Neural cell (in vitro differentiated cells): ENCODE data around the gene GPR63. TPM values are rescaled to one million over a fixed set of nuclear protein-coding genes. Genes with fewer than 3 reads are reported as not detected.
"Not testable (repeated sequence)": the region's sequence is repeated elsewhere in the genome, so short reads cannot be mapped to it uniquely, and the experiment has no call there.

ENCODE experiments used
- H2AFZ ChIP-seq: fragments of 200-600, 300-800 bp; sonication (generic), shearing (Covaris generic); 2 replicates; pipeline ENCODE4 v1.6.0; 2014; ENCODE audit warnings: low read depth, mild to moderate bottlenecking, antibody characterized with exemption, low read length, moderate library complexity
- H3F3A ChIP-seq: fragments of 200-600 bp; shearing (Covaris generic); 2 replicates; pipeline ENCODE4 v1.6.1; 2016; ENCODE audit warnings: mild to moderate bottlenecking, moderate library complexity, mixed read lengths, antibody characterized with exemption, low read length; ENCODE audit not compliant: insufficient read depth, poor library complexity, severe bottlenecking
- H3K27ac ChIP-seq: fragments of 200-600, 300-800 bp; sonication (generic), shearing (Covaris generic); 2 replicates; pipeline ENCODE4 v1.5.1; 2014; ENCODE audit warnings: mild to moderate bottlenecking, low read length, moderate library complexity
- H3K27me3 ChIP-seq: fragments of 300-800, 200-600 bp; sonication (generic), shearing (Covaris generic); 2 replicates; pipeline ENCODE4 v1.6.0; 2014; ENCODE audit warnings: mild to moderate bottlenecking, low read depth, low read length, moderate library complexity; ENCODE audit not compliant: insufficient read depth
- H3K36me3 ChIP-seq: fragments of 300-800, 200-600 bp; sonication (generic), shearing (Covaris generic); 2 replicates; pipeline ENCODE4 v1.5.1; 2014; ENCODE audit warnings: mild to moderate bottlenecking, antibody characterized with exemption, low read length, moderate library complexity; ENCODE audit not compliant: insufficient read depth
- H3K4me2 ChIP-seq: fragments of 300-800, 200-600 bp; sonication (generic), shearing (Covaris generic); 2 replicates; pipeline ENCODE4 v1.6.0; 2014; ENCODE audit warnings: mild to moderate bottlenecking, low read length
- H3K4me3 ChIP-seq: fragments of 300-800, 200-600 bp; sonication (generic), shearing (Covaris generic); 2 replicates; pipeline ENCODE4 v1.5.1; 2014; ENCODE audit warnings: mild to moderate bottlenecking, low read length, moderate library complexity
- H3K79me2 ChIP-seq: fragments of 200-600 bp; shearing (Covaris generic); replicated peaks from 2 replicates; pipeline ENCODE4 v1.6.0; 2014; ENCODE audit warnings: mild to moderate bottlenecking, low read length, moderate library complexity; ENCODE audit not compliant: insufficient read depth
- H3K9ac ChIP-seq: fragments of 300-800, 200-600 bp; sonication (generic), shearing (Covaris generic); 2 replicates; pipeline ENCODE4 v1.6.1; 2016; ENCODE audit warnings: mild to moderate bottlenecking, low read length, mixed read lengths
- H3K9me2 ChIP-seq: fragments of 200-600 bp; shearing (Covaris generic); 2 replicates; pipeline ENCODE4 v1.6.1; 2016; ENCODE audit warnings: mild to moderate bottlenecking, low read length, mixed read lengths; ENCODE audit not compliant: insufficient read depth
- H3K9me3 ChIP-seq: fragments of 200-600, 300-800 bp; sonication (generic), shearing (Covaris generic); 2 replicates; pipeline ENCODE4 v1.6.1; 2016; ENCODE audit warnings: mild to moderate bottlenecking, mixed run types, low read length, moderate library complexity, mixed read lengths
- H4K20me1 ChIP-seq: fragments of 200-600 bp; shearing (Covaris generic); 2 replicates; pipeline ENCODE4 v1.6.1; 2016; ENCODE audit warnings: mild to moderate bottlenecking, mixed run types; ENCODE audit not compliant: insufficient read depth
- EP300 ChIP-seq: fragments of 450-650 bp; conservative IDR thresholded peaks from 2 replicates; pipeline ENCODE4 v1.6.1; 2014; ENCODE audit warnings: antibody characterized with exemption, mild to moderate bottlenecking, moderate library complexity; ENCODE audit not compliant: poor library complexity, severe bottlenecking
- EZH2 ChIP-seq: fragments of 200-600, 300-800 bp; shearing (Covaris generic), sonication (generic); IDR thresholded peaks from 2 replicates; pipeline ENCODE4 v1.6.1; 2014; ENCODE audit warnings: antibody characterized with exemption, low read length, borderline replicate concordance, mild to moderate bottlenecking; ENCODE audit not compliant: insufficient read depth, poor library complexity, severe bottlenecking
- MXI1 ChIP-seq: fragments of 450-650 bp; conservative IDR thresholded peaks from 2 replicates; pipeline ENCODE4 v1.6.1; 2014; ENCODE audit warnings: antibody characterized with exemption, mild to moderate bottlenecking; ENCODE audit not compliant: poor library complexity, severe bottlenecking
- POLR2AphosphoS5 ChIP-seq: IDR thresholded peaks from 2 replicates; pipeline ENCODE4 v1.6.1; 2012
- RAD21 ChIP-seq: fragments of 450-650 bp; conservative IDR thresholded peaks from 2 replicates; pipeline ENCODE4 v1.6.1; 2014; ENCODE audit warnings: antibody characterized with exemption, mild to moderate bottlenecking, moderate library complexity
- SMC3 ChIP-seq: fragments of 450-650 bp; conservative IDR thresholded peaks from 2 replicates; pipeline ENCODE4 v1.6.1; 2014; ENCODE audit warnings: antibody characterized with exemption, mild to moderate bottlenecking, moderate library complexity; ENCODE audit not compliant: poor library complexity
- TAF1 ChIP-seq: IDR thresholded peaks from 2 replicates; pipeline ENCODE4 v1.6.1; 2012; ENCODE audit warnings: low read depth
- polyA minus RNA-seq: library from RNA; depleted of rRNA, polyadenylated mRNA; stranded (reverse); fragments of >200 nt; gene quantifications from 2 replicates; pipeline ENCODE4 v1.2.3, GENCODE V29; 2014
- polyA plus RNA-seq: library from polyadenylated mRNA; depleted of rRNA; stranded (reverse); fragments of >200 nt; gene quantifications from 2 replicates; pipeline ENCODE4 v1.2.3, GENCODE V29; 2014
- TF ChIP-seq, protein P1 (sequence below): fragments of 450-650 bp; IDR thresholded peaks from 2 replicates; pipeline ENCODE4 v1.5.1; 2014; ENCODE audit warnings: antibody characterized with exemption, mild to moderate bottlenecking, moderate library complexity; ENCODE audit not compliant: poor library complexity, severe bottlenecking
- TF ChIP-seq, protein P2 (sequence below): IDR thresholded peaks from 2 replicates; pipeline ENCODE4 v1.6.1; 2012; ENCODE audit warnings: borderline replicate concordance

The GPR63 gene, protein sequence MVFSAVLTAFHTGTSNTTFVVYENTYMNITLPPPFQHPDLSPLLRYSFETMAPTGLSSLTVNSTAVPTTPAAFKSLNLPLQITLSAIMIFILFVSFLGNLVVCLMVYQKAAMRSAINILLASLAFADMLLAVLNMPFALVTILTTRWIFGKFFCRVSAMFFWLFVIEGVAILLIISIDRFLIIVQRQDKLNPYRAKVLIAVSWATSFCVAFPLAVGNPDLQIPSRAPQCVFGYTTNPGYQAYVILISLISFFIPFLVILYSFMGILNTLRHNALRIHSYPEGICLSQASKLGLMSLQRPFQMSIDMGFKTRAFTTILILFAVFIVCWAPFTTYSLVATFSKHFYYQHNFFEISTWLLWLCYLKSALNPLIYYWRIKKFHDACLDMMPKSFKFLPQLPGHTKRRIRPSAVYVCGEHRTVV
- 1.2 and 1.6 TPM in 2 replicates for polyA plus RNA-seq
- polyA minus RNA-seq: 3.2 TPM in 2 replicates

DNA sequence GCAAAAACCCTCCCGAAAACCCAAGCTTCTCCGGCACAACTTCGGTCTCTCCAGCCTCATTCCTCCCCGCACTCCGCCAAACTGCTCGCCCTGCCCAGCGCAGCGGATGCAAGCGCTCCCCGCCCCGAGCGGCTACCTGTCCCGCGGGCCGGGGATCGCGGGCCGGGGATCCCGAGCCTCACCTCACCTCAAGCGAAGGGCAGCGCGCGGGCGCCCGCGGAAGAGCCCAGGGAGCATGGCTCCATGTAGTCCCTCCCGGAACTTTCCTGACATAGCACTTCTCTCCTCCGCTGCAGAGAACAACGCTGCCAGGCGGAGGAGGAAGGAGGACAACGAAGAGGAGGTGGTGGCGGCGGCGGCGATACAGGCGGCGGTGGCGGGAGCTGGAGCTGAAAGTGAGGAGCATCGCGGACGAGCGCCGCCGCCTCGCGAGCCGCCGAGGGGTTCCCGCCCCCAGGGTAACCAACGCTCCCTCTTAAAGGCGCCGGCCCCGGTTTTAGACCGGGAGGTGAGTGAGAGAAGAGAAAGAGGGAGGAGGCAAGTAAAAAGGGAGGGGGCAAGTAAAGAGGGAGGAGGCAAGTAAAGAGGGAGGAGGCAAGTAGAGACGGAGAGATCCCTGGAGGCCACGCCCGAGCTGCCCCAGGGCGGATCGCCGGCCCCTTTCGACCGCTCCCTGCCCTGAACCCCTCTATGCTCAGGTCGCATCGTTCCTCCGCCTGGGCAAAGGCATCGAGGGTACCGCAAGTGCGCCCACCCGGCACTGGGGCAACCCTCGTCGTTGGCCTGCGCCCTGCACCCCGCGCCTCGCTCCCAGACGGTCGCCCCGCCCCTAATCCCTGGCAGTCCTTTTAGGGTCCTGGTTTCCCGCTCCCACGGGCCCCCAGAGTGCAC lies at the start of gene GPR63:
Gene GPR63 (minus strand): TSS at position 397 of the 891 bp plus-strand sequence. CDS start 37,746 bp downstream, outside the sequence.
- Histone ChIP-seq H3K9ac (peak within 1 kb of the TSS; percentile 60), H3K27me3 (peaks cover 9% of the 10 kb centered on the region), H3K4me3 (peak within 1 kb of the TSS; percentile 88), H3K79me2 (no peaks in the 10 kb centered on the region), H3K4me2 (peak within 1 kb of the TSS; percentile 94), H4K20me1 (no peaks in the 10 kb centered on the region), H3K36me3 (no peaks in the 10 kb centered on the region), H3K9me3 (no peaks in the 10 kb centered on the region), H3F3A (peaks cover 5% of the 10 kb centered on the region), H2AFZ (peak within 1 kb of the TSS; percentile 79), H3K9me2 (no peaks in the 10 kb centered on the region), H3K27ac (peak within 1 kb of the TSS; percentile 12)
- TF ChIP-seq, protein P1, sequence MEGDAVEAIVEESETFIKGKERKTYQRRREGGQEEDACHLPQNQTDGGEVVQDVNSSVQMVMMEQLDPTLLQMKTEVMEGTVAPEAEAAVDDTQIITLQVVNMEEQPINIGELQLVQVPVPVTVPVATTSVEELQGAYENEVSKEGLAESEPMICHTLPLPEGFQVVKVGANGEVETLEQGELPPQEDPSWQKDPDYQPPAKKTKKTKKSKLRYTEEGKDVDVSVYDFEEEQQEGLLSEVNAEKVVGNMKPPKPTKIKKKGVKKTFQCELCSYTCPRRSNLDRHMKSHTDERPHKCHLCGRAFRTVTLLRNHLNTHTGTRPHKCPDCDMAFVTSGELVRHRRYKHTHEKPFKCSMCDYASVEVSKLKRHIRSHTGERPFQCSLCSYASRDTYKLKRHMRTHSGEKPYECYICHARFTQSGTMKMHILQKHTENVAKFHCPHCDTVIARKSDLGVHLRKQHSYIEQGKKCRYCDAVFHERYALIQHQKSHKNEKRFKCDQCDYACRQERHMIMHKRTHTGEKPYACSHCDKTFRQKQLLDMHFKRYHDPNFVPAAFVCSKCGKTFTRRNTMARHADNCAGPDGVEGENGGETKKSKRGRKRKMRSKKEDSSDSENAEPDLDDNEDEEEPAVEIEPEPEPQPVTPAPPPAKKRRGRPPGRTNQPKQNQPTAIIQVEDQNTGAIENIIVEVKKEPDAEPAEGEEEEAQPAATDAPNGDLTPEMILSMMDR: peak; percentile 5
- TF ChIP-seq POLR2AphosphoS5: peak; percentile 53
- TF ChIP-seq EP300: no peak
- no peak for TF ChIP-seq RAD21
- TF ChIP-seq, protein P2, sequence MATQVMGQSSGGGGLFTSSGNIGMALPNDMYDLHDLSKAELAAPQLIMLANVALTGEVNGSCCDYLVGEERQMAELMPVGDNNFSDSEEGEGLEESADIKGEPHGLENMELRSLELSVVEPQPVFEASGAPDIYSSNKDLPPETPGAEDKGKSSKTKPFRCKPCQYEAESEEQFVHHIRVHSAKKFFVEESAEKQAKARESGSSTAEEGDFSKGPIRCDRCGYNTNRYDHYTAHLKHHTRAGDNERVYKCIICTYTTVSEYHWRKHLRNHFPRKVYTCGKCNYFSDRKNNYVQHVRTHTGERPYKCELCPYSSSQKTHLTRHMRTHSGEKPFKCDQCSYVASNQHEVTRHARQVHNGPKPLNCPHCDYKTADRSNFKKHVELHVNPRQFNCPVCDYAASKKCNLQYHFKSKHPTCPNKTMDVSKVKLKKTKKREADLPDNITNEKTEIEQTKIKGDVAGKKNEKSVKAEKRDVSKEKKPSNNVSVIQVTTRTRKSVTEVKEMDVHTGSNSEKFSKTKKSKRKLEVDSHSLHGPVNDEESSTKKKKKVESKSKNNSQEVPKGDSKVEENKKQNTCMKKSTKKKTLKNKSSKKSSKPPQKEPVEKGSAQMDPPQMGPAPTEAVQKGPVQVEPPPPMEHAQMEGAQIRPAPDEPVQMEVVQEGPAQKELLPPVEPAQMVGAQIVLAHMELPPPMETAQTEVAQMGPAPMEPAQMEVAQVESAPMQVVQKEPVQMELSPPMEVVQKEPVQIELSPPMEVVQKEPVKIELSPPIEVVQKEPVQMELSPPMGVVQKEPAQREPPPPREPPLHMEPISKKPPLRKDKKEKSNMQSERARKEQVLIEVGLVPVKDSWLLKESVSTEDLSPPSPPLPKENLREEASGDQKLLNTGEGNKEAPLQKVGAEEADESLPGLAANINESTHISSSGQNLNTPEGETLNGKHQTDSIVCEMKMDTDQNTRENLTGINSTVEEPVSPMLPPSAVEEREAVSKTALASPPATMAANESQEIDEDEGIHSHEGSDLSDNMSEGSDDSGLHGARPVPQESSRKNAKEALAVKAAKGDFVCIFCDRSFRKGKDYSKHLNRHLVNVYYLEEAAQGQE: no peak
- no peak for TF ChIP-seq TAF1
- peak; percentile 42 for TF ChIP-seq SMC3
- peak; percentile 77 for TF ChIP-seq MXI1

DNA sequence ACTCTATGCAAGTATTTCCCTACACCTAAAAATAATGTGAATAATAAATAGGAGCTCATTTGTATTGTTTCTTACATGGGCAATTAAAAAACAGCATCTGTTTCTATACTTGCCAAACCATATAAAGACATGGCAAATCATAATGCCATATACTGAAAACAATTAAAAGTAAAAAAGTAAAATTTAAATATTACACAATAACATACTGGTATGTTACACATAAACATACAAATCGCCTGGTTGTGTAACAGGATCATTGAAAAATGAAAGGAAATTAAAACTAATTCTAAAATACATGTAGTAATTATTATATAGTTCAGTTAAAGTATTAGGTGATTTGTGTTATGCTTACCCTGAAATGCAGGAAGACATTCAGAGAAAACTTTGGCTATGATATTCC lies 49.2 kb upstream of the GPR63 start:
- no peaks in the 10 kb centered on the region for H3K27me3 ChIP-seq
- H4K20me1 ChIP-seq: no peaks in the 10 kb centered on the region
- no peaks in the 10 kb centered on the region for H3K36me3 ChIP-seq
- H3K27ac ChIP-seq: no peak overlapping the region
- H3K9ac ChIP-seq: no peak overlapping the region
- H3K79me2 ChIP-seq: no peaks in the 10 kb centered on the region
- H3K4me2 ChIP-seq: no peak overlapping the region
- H3K4me3 ChIP-seq: no peak overlapping the region
- TF ChIP-seq EP300 (no peak), RAD21 (no peak), EZH2 (no peak), SMC3 (no peak), POLR2AphosphoS5 (no peak)
- no peaks in the 10 kb centered on the region for H3K9me2 ChIP-seq
- no peaks in the 10 kb centered on the region for H3F3A ChIP-seq
- H3K9me3 ChIP-seq: no peaks in the 10 kb centered on the region
- H2AFZ ChIP-seq: no peak overlapping the region

DNA sequence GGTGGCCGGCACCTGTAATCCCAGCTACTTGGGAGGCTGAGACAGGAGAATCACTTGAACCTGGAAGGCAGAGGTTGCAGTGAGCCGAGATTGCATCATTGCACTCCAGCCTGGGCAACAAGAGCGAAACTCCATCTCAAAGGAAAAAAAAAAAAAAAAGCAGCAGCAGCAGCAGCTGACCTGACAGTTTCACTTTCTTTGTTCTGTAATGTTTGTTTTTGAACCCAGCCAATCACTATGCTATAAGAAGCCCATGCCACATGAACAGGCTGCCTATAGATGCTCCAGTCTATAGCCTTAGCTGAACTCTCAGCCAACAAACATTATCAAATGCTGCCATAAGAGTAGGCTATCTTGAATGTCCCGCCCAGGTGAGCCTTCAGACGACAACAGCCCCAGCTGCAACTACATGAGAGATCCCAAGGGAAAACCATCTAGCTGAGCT lies 47.9 kb upstream of the GPR63 start:
- not testable (repeated sequence) for H3F3A ChIP-seq, H3K9me3 ChIP-seq, H2AFZ ChIP-seq, H3K27ac ChIP-seq, H3K4me3 ChIP-seq, H3K36me3 ChIP-seq, H4K20me1 ChIP-seq, H3K79me2 ChIP-seq, H3K9me2 ChIP-seq, H3K4me2 ChIP-seq, H3K9ac ChIP-seq, H3K27me3 ChIP-seq
